DND-41 (cell line): ENCODE measurements around the gene SCAPER.

Experiments used
- CTCF ChIP-seq: IDR thresholded peaks from 2 replicates; pipeline ENCODE4 v1.5.1; 2012; ENCODE audit warnings: borderline replicate concordance, low read length, moderate library complexity, mild to moderate bottlenecking; ENCODE audit not compliant: poor library complexity, severe bottlenecking; ENCODE audit errors: extremely low read depth
- EZH2 ChIP-seq: IDR thresholded peaks from 3 replicates; pipeline ENCODE4 v1.6.1; 2012; ENCODE audit warnings: borderline replicate concordance, low read depth, mild to moderate bottlenecking, moderate library complexity, low read length, inconsistent platforms; ENCODE audit not compliant: severe bottlenecking

- TF ChIP-seq CTCF (no peak), EZH2 (no peak)
These were observed 81.8 kb downstream of the SCAPER start for GRCh38 chr15:76823303-76823702.
